Esophagus muscularis mucosa (tissue), 4 donors: ENCODE data around the gene CAMSAP1. TPM values are rescaled to one million over a fixed set of nuclear protein-coding genes. Genes with fewer than 3 reads are reported as not detected.
A peak's percentile ranks its signal among the peaks of the same experiment; 100 is the strongest.
"Not testable (repeated sequence)": the region's sequence is repeated elsewhere in the genome, so short reads cannot be mapped to it uniquely, and the experiment has no call there.

Source experiments
- DNase-seq: peaks from one replicate; pipeline ENCODE4 v3.0.0-alpha.2; 2017; ENCODE audit errors: extremely low spot score
- H3K27ac ChIP-seq, 4 donors: fragments of 200-600 bp; sonication (generic); replicated peaks in 1 of 4; 1 replicate in 3 of 4; 2 replicates in 1 of 4; pipeline ENCODE4 v1.5.1; 2016 to 2019; ENCODE audit warnings: mild to moderate bottlenecking in 1 of 4
- H3K27me3 ChIP-seq, 4 donors: fragments of 200-600 bp; sonication (generic); one replicate each; pipeline versions ENCODE4 v1.5.1 to v1.6.0; 2016 to 2019
- H3K36me3 ChIP-seq, 4 donors: fragments of 200-600 bp; sonication (generic); one replicate each; pipeline ENCODE4 v1.5.1; 2016 to 2019
- H3K4me1 ChIP-seq, 4 donors: fragments of 200-600 bp; sonication (generic); one replicate each; pipeline ENCODE4 v1.5.1; 2016 to 2019
- H3K4me3 ChIP-seq, 4 donors: fragments of 200-600 bp; sonication (generic); 1 replicate in 2 of 4; 2 replicates in 2 of 4; pipeline ENCODE4 v1.5.1; 2016 to 2019; ENCODE audit warnings: mild to moderate bottlenecking in 4 of 4, moderate library complexity in 1 of 4
- H3K9me3 ChIP-seq, 4 donors: fragments of 200-600 bp; sonication (generic); 1 replicate in 3 of 4; 2 replicates in 1 of 4; pipeline ENCODE4 v1.5.1; 2016 to 2019
- CTCF ChIP-seq, 3 experiments: fragments of 200-600 bp in 2 of 3; fragments of 450-650 bp in 1 of 3; sonication (generic) in 2 of 3; IDR thresholded peaks; one replicate each; pipeline ENCODE4 v1.5.1; 2017 to 2019; ENCODE audit warnings: antibody characterized with exemption in 3 of 3, mild to moderate bottlenecking in 2 of 3, moderate library complexity in 1 of 3
- EP300 ChIP-seq: sonication (generic); formaldehyde crosslinking; IDR thresholded peaks from one replicate; pipeline ENCODE4 v1.6.1; 2017; ENCODE audit warnings: antibody characterized with exemption
- POLR2A ChIP-seq: fragments of 450-650 bp; IDR thresholded peaks from one replicate; pipeline ENCODE4 v1.6.1; 2017; ENCODE audit warnings: antibody characterized with exemption, moderate library complexity, mild to moderate bottlenecking, low read depth
- POLR2AphosphoS5 ChIP-seq, 2 donors: sonication (generic); formaldehyde crosslinking; IDR thresholded peaks; one replicate each; pipeline ENCODE4 v1.6.1; 2017; ENCODE audit warnings: antibody characterized with exemption in 2 of 2
- WGBS: methylation state at CpG from one replicate; pipeline ENCODE4 v1.1.5; 2018; 5-methylcytosine and 5-hydroxymethylcytosine counted together
- intact Hi-C: fragments of 100-400 bp; cut with DNase I; formaldehyde crosslinking; loops from one replicate; pipeline ENCODE4 v1.15.1; 2023
- total RNA-seq, 4 donors: library from RNA; depleted of rRNA; stranded (reverse); fragments of >200 nt; gene quantifications; one replicate each; pipeline versions ENCODE4 v1.1.0 to v1.2.1, GENCODE V29; 2016

The CAMSAP1 gene
- total RNA-seq, 4 donors from 2014 or later: 21.0 to 52.7 (median 30.5) TPM

GRCh38 chr9:135945969-135946368, 38.6 kb upstream of the CAMSAP1 start:
- H3K27me3 ChIP-seq: no peaks in the 10 kb centered on the region

GRCh38 chr9:135944444-135945252, 37.3 kb upstream of the CAMSAP1 start:
- Histone ChIP-seq H3K9me3 (no peaks in the 10 kb centered on the region), H3K27ac (no peak overlapping the region), H3K27me3 (no peaks in the 10 kb centered on the region), H3K4me1 (peaks cover 0 to 12% (median 3%) of the 10 kb centered on the region in 4 donors), H3K4me3 (no peak overlapping the region), H3K36me3 (peaks cover 54 to 99% (median 92%) of the 10 kb centered on the region in 4 donors)
- intact Hi-C loops: no loop called here
- TF ChIP-seq EP300 (no peak), CTCF (IDR thresholded peaks at IDR 0.05) (no peak), POLR2AphosphoS5 (IDR thresholded peaks at IDR 0.05) (no peak), POLR2A (no peak)
- no peak for DNase-seq
- 87% methylated on average over 31 of the region's 36 CpGs for WGBS

More at GRCh38 chr9:135945969-135946368, 38.6 kb upstream of the CAMSAP1 start:
- H3K9me3 ChIP-seq: no peaks in the 10 kb centered on the region
- peaks cover 58 to 100% (median 95%) of the 10 kb centered on the region in 4 donors for H3K36me3 ChIP-seq
- DNase-seq: no peak
- intact Hi-C loops: no loop called here
- WGBS: 96% methylated on average over 12 of the region's 18 CpGs
- TF ChIP-seq EP300 (no peak), CTCF (IDR thresholded peaks at IDR 0.05) (no peak), POLR2A (no peak), POLR2AphosphoS5 (IDR thresholded peaks at IDR 0.05) (no peak)
- H3K4me1 ChIP-seq: peaks cover 0 to 12% (median 3%) of the 10 kb centered on the region in 4 donors
- H3K27ac ChIP-seq: no peak overlapping the region
- H3K4me3 ChIP-seq: no peak overlapping the region

GRCh38 chr9:135943604-135944003, 36.3 kb upstream of the CAMSAP1 start:
- H3K27me3 ChIP-seq, H3K4me3 ChIP-seq, intact Hi-C loops, H3K9me3 ChIP-seq, H3K27ac ChIP-seq, DNase-seq: not testable (repeated sequence)
- peaks cover 54 to 99% (median 92%) of the 10 kb centered on the region in 4 donors for H3K36me3 ChIP-seq
- peaks cover 0 to 12% (median 3%) of the 10 kb centered on the region in 4 donors for H3K4me1 ChIP-seq
- WGBS: 100% methylated on average over 6 of the region's 6 CpGs

GRCh38 chr9:135941288-135941995, 34.1 kb upstream of the CAMSAP1 start:
- WGBS: 68% methylated on average over 13 of the region's 13 CpGs
- Histone ChIP-seq H3K27me3 (no peaks in the 10 kb centered on the region), H3K4me3 (no peak overlapping the region), H3K36me3 (peaks cover 63 to 99% (median 92%) of the 10 kb centered on the region in 4 donors), H3K4me1 (peaks cover 0 to 12% (median 3%) of the 10 kb centered on the region in 4 donors), H3K9me3 (peaks cover 0 to 2% (median 0%) of the 10 kb centered on the region in 4 donors), H3K27ac (peak overlapping the region in 1 of 4 donors; percentile 38)
- no peak for DNase-seq
- intact Hi-C loops: no loop called here
- TF ChIP-seq CTCF (IDR thresholded peaks at IDR 0.05): no peak
- no peak for TF ChIP-seq POLR2AphosphoS5 (IDR thresholded peaks at IDR 0.05)
- no peak for TF ChIP-seq EP300
- no peak for TF ChIP-seq POLR2A
